ENCODE results near the gene CCDC197. TPM values are rescaled to one million over a fixed set of nuclear protein-coding genes. Genes with fewer than 3 reads are reported as not detected.
A peak's percentile ranks its signal among the peaks of the same experiment; 100 is the strongest.

CCDC197 gene
- total RNA-seq, 1 donor = not detected

DNA sequence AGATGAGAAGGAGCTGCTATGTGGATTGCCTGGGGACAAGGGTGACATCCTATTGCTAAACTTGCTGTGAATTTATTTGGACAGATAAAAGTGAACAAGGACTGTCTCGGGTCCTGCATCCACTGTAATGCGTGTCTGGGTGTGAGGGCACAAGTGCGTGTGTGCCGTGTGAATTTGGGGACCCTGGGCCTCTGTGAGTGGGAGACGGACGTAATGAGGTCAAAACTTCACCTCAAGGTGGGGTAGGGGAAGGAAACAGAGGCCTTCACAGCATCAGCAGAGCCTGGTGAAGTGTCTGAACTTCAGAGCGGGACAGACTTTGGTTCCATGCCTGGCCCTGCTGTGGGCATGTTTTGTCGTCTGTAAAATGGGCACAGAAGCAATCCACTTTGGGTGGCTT, 35.5 kb upstream of the CCDC197 start:
- H3K27ac ChIP-seq (ENCODE audit: low read depth, low read length) = no peak overlapping the region

DNA sequence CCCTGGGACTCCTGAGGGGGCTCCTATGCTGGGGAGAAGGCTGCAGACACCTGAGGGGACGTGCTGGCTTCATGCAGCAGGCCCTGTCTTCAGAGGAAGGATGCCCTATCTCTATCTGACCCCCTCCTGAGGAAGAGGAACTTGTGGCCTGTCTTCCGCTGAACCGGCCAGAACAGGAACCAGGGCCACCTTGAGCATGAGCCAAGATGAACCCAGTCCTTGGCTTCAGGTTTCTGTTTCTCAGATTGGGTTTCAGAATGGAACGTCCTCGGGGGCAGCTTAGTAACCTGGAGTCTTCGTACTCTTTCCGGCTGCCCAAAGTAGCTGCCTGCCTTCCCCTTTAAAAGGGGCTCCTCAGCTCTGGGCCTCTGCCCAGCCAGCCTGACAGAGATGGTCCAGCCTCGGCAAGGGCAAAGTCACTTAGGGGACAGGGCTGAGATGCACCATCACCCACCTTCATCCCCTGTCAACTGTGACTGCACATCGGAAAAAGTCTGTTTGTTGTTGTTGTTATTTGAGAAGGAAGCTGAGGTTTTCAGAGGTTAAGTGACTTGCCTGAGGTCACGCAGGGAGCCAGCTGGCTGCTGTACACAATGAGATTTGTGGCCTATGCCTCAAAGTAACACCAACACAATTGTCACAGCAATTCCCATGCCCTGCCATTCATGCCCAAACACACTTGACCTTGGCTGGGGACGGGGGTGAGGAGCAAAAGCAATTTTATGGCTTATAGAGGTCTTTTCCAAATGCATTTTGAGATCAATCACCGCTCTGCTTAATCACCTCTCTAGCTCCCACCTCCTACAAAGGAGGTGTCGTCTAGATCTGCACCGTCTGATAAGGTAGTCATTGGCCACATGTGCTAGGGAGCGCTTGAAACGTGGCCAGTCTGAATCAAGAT, 34.1 kb upstream of the CCDC197 start:
- peak; percentile 70 for DNase-seq (ENCODE audit: insufficient read length, low spot score, missing footprints)
- no peaks in the 10 kb centered on the region for H3K79me2 ChIP-seq (ENCODE audit: insufficient read depth, low read length)
- no peaks in the 10 kb centered on the region for H3K36me3 ChIP-seq (ENCODE audit: insufficient read depth, low read length)
- H3K27ac ChIP-seq (ENCODE audit: low read depth, low read length) = no peak overlapping the region
- H4K20me1 ChIP-seq (ENCODE audit: insufficient read depth, low read length) = no peaks in the 10 kb centered on the region
- H3K4me1 ChIP-seq (ENCODE audit: insufficient read depth, low read length) = peaks cover 25% of the 10 kb centered on the region
- no peaks in the 10 kb centered on the region for H3K9me3 ChIP-seq (ENCODE audit: low read depth, low read length)
- TF ChIP-seq, protein P1, sequence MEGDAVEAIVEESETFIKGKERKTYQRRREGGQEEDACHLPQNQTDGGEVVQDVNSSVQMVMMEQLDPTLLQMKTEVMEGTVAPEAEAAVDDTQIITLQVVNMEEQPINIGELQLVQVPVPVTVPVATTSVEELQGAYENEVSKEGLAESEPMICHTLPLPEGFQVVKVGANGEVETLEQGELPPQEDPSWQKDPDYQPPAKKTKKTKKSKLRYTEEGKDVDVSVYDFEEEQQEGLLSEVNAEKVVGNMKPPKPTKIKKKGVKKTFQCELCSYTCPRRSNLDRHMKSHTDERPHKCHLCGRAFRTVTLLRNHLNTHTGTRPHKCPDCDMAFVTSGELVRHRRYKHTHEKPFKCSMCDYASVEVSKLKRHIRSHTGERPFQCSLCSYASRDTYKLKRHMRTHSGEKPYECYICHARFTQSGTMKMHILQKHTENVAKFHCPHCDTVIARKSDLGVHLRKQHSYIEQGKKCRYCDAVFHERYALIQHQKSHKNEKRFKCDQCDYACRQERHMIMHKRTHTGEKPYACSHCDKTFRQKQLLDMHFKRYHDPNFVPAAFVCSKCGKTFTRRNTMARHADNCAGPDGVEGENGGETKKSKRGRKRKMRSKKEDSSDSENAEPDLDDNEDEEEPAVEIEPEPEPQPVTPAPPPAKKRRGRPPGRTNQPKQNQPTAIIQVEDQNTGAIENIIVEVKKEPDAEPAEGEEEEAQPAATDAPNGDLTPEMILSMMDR (IDR thresholded peaks at IDR 0.05; ENCODE audit: extremely low read depth, low read depth, low read length) = no peak
- H3K27me3 ChIP-seq (ENCODE audit: insufficient read depth, low read length) = no peaks in the 10 kb centered on the region
- H3K4me3 ChIP-seq (ENCODE audit: insufficient read depth, low read length) = no peak overlapping the region
- no peak overlapping the region for H3K4me2 ChIP-seq (ENCODE audit: insufficient read depth, low read length)
- no peak overlapping the region for H2AFZ ChIP-seq (ENCODE audit: low read length)

More for the DNA sequence above, 35.5 kb upstream of the CCDC197 start:
- Histone ChIP-seq H3K27me3 (ENCODE audit: insufficient read depth, low read length) (no peaks in the 10 kb centered on the region), H3K9me3 (ENCODE audit: low read depth, low read length) (no peaks in the 10 kb centered on the region), H3K79me2 (ENCODE audit: insufficient read depth, low read length) (no peaks in the 10 kb centered on the region), H3K4me1 (ENCODE audit: insufficient read depth, low read length) (peaks cover 25% of the 10 kb centered on the region), H2AFZ (ENCODE audit: low read length) (no peak overlapping the region), H4K20me1 (ENCODE audit: insufficient read depth, low read length) (no peaks in the 10 kb centered on the region), H3K4me2 (ENCODE audit: insufficient read depth, low read length) (no peak overlapping the region), H3K4me3 (ENCODE audit: insufficient read depth, low read length) (no peak overlapping the region), H3K36me3 (ENCODE audit: insufficient read depth, low read length) (no peaks in the 10 kb centered on the region)
- DNase-seq (ENCODE audit: insufficient read length, low spot score, missing footprints) = peak; percentile 72
- TF ChIP-seq, protein P1 (IDR thresholded peaks at IDR 0.05; ENCODE audit: extremely low read depth, low read depth, low read length) = no peak

DNA sequence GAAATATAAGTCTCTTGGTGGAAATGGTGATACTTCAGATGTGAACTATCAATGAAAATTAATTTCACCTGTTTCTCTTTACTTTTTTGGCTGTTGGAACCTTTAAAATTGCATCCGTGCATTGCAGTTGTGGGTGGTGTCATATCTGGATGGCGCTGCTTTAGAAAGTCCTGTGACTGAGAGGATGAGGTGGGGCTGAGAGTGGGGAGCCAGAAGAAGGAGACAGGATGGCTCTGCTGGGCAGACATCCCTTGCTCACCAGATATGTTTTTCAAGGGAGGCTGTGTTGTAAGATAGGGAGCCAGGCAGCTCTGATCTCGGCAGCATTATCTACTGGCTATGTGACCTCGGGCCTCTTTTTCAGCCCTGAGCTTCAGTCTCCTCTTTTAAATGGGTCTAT, 33.4 kb upstream of the CCDC197 start:
- no peaks in the 10 kb centered on the region for H3K36me3 ChIP-seq (ENCODE audit: insufficient read depth, low read length)
- H2AFZ ChIP-seq (ENCODE audit: low read length) = no peak overlapping the region
- no peak for DNase-seq (ENCODE audit: insufficient read length, low spot score, missing footprints)
- H3K9me3 ChIP-seq (ENCODE audit: low read depth, low read length) = no peaks in the 10 kb centered on the region
- H3K79me2 ChIP-seq (ENCODE audit: insufficient read depth, low read length) = no peaks in the 10 kb centered on the region
- H4K20me1 ChIP-seq (ENCODE audit: insufficient read depth, low read length) = no peaks in the 10 kb centered on the region
- H3K27me3 ChIP-seq (ENCODE audit: insufficient read depth, low read length) = no peaks in the 10 kb centered on the region
- H3K4me3 ChIP-seq (ENCODE audit: insufficient read depth, low read length) = no peak overlapping the region
- TF ChIP-seq, protein P1 (IDR thresholded peaks at IDR 0.05; ENCODE audit: extremely low read depth, low read depth, low read length) = no peak
- H3K27ac ChIP-seq (ENCODE audit: low read depth, low read length) = no peak overlapping the region
- peaks cover 25% of the 10 kb centered on the region for H3K4me1 ChIP-seq (ENCODE audit: insufficient read depth, low read length)
- no peak overlapping the region for H3K4me2 ChIP-seq (ENCODE audit: insufficient read depth, low read length)

DNA sequence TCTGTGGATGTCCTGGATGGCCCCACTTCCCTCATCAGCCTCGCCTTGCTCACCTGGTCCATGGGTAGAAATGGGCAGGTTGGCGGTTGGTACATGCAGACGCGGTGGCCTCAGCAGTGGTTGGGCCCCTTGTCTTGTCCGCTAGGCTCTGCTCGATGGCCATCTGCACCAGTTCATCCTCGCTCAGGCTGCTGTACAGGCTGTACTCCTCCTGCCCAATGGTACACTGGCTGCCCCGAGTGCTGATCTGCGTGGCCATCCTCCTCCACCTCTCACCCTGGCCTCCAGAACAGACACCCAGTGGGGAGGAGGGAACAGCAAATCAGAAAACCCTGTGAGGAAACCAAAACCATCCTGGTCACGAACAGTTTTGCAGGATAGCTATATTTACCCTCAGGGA, 32.8 kb upstream of the CCDC197 start:
- TF ChIP-seq, protein P1 (IDR thresholded peaks at IDR 0.05; ENCODE audit: extremely low read depth, low read depth, low read length) = no peak
- no peaks in the 10 kb centered on the region for H3K79me2 ChIP-seq (ENCODE audit: insufficient read depth, low read length)
- H3K4me1 ChIP-seq (ENCODE audit: insufficient read depth, low read length) = peaks cover 19% of the 10 kb centered on the region
- H3K27ac ChIP-seq (ENCODE audit: low read depth, low read length) = no peak overlapping the region
- no peak overlapping the region for H3K4me2 ChIP-seq (ENCODE audit: insufficient read depth, low read length)
- H3K36me3 ChIP-seq (ENCODE audit: insufficient read depth, low read length) = no peaks in the 10 kb centered on the region
- no peaks in the 10 kb centered on the region for H3K27me3 ChIP-seq (ENCODE audit: insufficient read depth, low read length)
- DNase-seq (ENCODE audit: insufficient read length, low spot score, missing footprints) = no peak
- no peak overlapping the region for H2AFZ ChIP-seq (ENCODE audit: low read length)
- H3K9me3 ChIP-seq (ENCODE audit: low read depth, low read length) = no peaks in the 10 kb centered on the region
- no peak overlapping the region for H3K4me3 ChIP-seq (ENCODE audit: insufficient read depth, low read length)
- H4K20me1 ChIP-seq (ENCODE audit: insufficient read depth, low read length) = no peaks in the 10 kb centered on the region
